Vagina (tissue), 2 donors: ENCODE data around the gene NEDD9. TPM values are rescaled to one million over a fixed set of nuclear protein-coding genes. Genes with fewer than 3 reads are reported as not detected.

Experiments
- DNase-seq, 2 donors: peaks; one replicate each; pipeline ENCODE4 v3.0.0-alpha.2; 2017; ENCODE audit errors: extremely low spot score in 2 of 2
- H3K27ac ChIP-seq: fragments of 200-600 bp; sonication (generic); one replicate; pipeline ENCODE4 v1.5.1; 2019
- H3K27me3 ChIP-seq: fragments of 200-600 bp; sonication (generic); one replicate; pipeline ENCODE4 v1.5.1; 2019
- H3K36me3 ChIP-seq, 2 donors: fragments of 200-600 bp; sonication (generic); one replicate each; pipeline ENCODE4 v1.5.1; 2017 to 2019
- H3K4me1 ChIP-seq: fragments of 200-600 bp; sonication (generic); one replicate; pipeline ENCODE4 v1.5.1; 2019
- H3K4me3 ChIP-seq, 2 donors: fragments of 200-600 bp; sonication (generic); 1 replicate in 1 of 2; 2 replicates in 1 of 2; pipeline ENCODE4 v1.5.1; 2016 to 2019
- H3K9me3 ChIP-seq: fragments of 200-600 bp; sonication (generic); one replicate; pipeline ENCODE4 v1.5.1; 2019
- POLR2A ChIP-seq, 2 donors: fragments of 450-650 bp; IDR thresholded peaks; one replicate each; pipeline ENCODE4 v1.6.1; 2017; ENCODE audit warnings: antibody characterized with exemption in 2 of 2, mild to moderate bottlenecking in 2 of 2, moderate library complexity in 2 of 2
- POLR2AphosphoS5 ChIP-seq, 2 donors: sonication (generic); formaldehyde crosslinking; IDR thresholded peaks; one replicate each; pipeline ENCODE4 v1.9.0; 2017; ENCODE audit warnings: antibody characterized with exemption in 2 of 2, mild to moderate bottlenecking in 2 of 2, low read depth in 1 of 2; ENCODE audit not compliant: insufficient read depth in 1 of 2
- intact Hi-C: fragments of 100-400 bp; cut with DNase I; formaldehyde crosslinking; loops from one replicate; pipeline ENCODE4 v1.15.1; 2023
- total RNA-seq: library from RNA; depleted of rRNA; stranded (reverse); fragments of >200 nt; gene quantifications from one replicate; pipeline ENCODE4 v1.2.3, GENCODE V29; 2016
- TF ChIP-seq, protein P1 (sequence below), 3 experiments: fragments of 450-650 bp in 2 of 3; fragments of 200-600 bp in 1 of 3; sonication (generic) in 1 of 3; IDR thresholded peaks; one replicate each; pipeline ENCODE4 v1.5.1; 2017 to 2019; ENCODE audit warnings: antibody characterized with exemption in 3 of 3, mild to moderate bottlenecking in 2 of 3, moderate library complexity in 2 of 3

The NEDD9 gene
- total RNA-seq, 1 donor from 2014 or later: 45.4 TPM

DNA sequence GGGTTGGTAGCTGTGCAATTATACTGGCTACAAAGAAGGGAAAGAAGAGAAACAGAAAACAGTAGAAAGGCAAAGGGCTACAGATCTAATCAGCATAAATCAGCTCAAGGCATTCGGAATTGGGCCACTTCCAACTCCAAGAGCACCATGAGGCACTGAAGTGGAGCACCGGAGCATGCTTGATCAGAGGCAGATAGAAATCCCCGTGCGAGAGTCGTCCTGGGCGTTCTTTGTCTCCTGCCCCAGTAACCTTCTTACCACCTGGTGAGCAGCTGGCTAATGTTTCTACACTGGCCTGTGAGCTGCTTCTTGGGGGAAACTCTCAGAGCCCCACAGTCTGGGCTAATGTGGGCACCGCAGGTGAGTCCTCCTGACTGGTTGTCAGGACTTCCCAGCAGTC is 16.7 kb downstream of the NEDD9 start:
- peaks cover 67% of the 10 kb centered on the region for H3K4me1 ChIP-seq
- H3K9me3 ChIP-seq: no peaks in the 10 kb centered on the region
- no peak overlapping the region for H3K4me3 ChIP-seq
- H3K27ac ChIP-seq: peak overlapping the region; percentile 74
- no peak for DNase-seq
- H3K27me3 ChIP-seq: no peaks in the 10 kb centered on the region
- no peaks in the 10 kb centered on the region for H3K36me3 ChIP-seq
- no peak for TF ChIP-seq POLR2AphosphoS5 (IDR thresholded peaks at IDR 0.05; ENCODE audit: insufficient read depth in 1 of 2, low read depth in 1 of 2)
- TF ChIP-seq, protein P1, sequence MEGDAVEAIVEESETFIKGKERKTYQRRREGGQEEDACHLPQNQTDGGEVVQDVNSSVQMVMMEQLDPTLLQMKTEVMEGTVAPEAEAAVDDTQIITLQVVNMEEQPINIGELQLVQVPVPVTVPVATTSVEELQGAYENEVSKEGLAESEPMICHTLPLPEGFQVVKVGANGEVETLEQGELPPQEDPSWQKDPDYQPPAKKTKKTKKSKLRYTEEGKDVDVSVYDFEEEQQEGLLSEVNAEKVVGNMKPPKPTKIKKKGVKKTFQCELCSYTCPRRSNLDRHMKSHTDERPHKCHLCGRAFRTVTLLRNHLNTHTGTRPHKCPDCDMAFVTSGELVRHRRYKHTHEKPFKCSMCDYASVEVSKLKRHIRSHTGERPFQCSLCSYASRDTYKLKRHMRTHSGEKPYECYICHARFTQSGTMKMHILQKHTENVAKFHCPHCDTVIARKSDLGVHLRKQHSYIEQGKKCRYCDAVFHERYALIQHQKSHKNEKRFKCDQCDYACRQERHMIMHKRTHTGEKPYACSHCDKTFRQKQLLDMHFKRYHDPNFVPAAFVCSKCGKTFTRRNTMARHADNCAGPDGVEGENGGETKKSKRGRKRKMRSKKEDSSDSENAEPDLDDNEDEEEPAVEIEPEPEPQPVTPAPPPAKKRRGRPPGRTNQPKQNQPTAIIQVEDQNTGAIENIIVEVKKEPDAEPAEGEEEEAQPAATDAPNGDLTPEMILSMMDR (IDR thresholded peaks at IDR 0.05): no peak
- no peak for TF ChIP-seq POLR2A (IDR thresholded peaks at IDR 0.05)
- intact Hi-C loops: no loop called here

DNA sequence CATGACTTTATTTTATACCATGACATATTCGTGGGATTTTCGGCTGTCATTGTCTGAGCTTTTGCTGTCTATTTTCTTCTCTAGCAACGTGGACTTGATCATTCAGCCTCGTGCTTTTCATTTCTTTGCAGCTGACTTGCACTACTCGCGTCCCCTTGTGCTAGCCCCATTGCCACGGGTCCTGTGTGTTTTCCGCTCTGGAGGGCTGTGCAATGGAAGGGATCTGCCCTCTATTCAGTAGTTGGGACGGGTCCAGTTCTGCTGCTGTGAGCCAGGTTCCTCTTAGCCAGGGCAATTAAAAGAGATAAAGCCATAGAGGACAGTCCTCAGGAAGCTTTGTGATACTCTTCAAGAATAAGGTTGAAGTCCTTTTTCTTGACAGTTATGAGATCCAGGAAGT is 17.6 kb downstream of the NEDD9 start:
- H3K4me3 ChIP-seq: no peak overlapping the region
- H3K4me1 ChIP-seq: peaks cover 76% of the 10 kb centered on the region
- no peak for DNase-seq
- no peaks in the 10 kb centered on the region for H3K36me3 ChIP-seq
- no peaks in the 10 kb centered on the region for H3K27me3 ChIP-seq
- H3K9me3 ChIP-seq: no peaks in the 10 kb centered on the region
- H3K27ac ChIP-seq: peak overlapping the region; percentile 74
- intact Hi-C loops: no loop called here
- TF ChIP-seq, protein P1 (IDR thresholded peaks at IDR 0.05): no peak
- TF ChIP-seq POLR2A (IDR thresholded peaks at IDR 0.05) (no peak), POLR2AphosphoS5 (IDR thresholded peaks at IDR 0.05; ENCODE audit: insufficient read depth in 1 of 2, low read depth in 1 of 2) (no peak)

DNA sequence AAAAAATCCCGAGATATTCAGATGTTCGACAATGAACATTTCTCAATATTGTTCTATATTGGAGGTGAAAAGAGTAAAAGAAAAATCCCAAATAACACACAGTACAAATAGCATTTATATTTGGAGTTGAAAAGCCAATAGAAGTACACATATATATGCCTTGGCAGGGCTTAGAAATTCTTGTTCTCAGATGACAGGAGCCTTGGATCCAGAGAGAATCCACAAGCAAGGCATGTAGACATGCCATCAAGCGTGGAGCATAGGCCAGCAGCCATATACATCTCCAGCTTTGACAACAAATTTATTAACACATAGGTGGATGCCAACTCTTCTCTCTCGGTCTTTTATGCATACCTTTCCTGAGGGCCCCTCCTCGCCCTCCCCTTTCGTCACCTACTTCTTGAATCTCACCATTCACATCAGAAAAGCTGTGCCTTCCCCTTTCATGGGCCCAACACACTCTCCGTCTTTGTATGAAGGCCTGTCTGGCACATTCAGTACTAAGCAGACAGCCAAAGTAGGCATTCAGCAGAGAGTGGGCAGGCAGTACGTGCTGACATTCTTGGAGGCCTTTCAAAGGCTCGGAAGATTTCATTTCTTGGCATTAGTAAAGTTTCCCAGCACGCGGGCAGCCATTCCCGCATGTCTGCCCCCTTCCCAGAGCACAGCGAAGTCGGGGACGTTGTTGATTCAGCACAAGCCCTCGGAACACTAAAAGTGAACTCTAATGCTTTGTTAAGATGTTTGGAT is 18.2 kb downstream of the NEDD9 start:
- no peak for TF ChIP-seq POLR2A (IDR thresholded peaks at IDR 0.05)
- TF ChIP-seq, protein P1 (IDR thresholded peaks at IDR 0.05): no peak
- TF ChIP-seq POLR2AphosphoS5 (IDR thresholded peaks at IDR 0.05; ENCODE audit: insufficient read depth in 1 of 2, low read depth in 1 of 2): no peak
- no peaks in the 10 kb centered on the region for H3K27me3 ChIP-seq
- no peaks in the 10 kb centered on the region for H3K36me3 ChIP-seq
- H3K4me3 ChIP-seq: no peak overlapping the region
- peaks cover 74% of the 10 kb centered on the region for H3K4me1 ChIP-seq
- peak overlapping the region; percentile 74 for H3K27ac ChIP-seq
- intact Hi-C loops: no loop called here
- no peaks in the 10 kb centered on the region for H3K9me3 ChIP-seq
- DNase-seq: no peak

DNA sequence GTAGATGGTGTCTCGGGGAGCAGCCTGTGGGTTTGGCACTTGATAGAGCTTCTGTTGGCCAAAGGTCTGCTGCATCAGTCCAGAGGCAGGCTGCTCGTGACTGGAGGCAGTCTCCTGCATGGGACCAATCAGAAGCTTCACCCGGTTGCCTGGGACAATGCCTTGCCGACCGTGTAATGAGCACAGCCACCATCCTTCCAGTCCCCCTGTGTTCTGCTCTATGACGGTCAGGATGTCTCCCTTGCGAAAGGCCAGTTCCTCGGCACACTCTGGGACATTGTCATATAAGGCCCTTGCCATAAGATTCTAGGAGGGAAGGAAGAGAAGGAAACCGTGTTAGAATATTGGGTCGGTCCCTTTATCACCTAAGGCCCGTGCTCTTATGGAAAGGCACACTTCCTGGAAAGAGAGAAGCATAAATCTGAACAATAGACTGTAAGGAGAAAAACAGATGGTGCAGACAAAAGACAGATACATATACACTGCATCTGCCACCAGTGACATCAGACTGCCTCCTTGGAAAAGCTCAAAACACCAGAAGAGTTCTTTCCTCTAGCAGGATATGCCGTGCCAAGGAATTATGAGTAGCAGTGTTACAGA is 18.9 kb downstream of the NEDD9 start:
- no peak overlapping the region for H3K4me3 ChIP-seq
- TF ChIP-seq POLR2AphosphoS5 (IDR thresholded peaks at IDR 0.05; ENCODE audit: insufficient read depth in 1 of 2, low read depth in 1 of 2) (no peak), POLR2A (IDR thresholded peaks at IDR 0.05) (no peak)
- TF ChIP-seq, protein P1 (IDR thresholded peaks at IDR 0.05): no peak
- peaks cover 72% of the 10 kb centered on the region for H3K4me1 ChIP-seq
- no peak for DNase-seq
- H3K9me3 ChIP-seq: no peaks in the 10 kb centered on the region
- no peaks in the 10 kb centered on the region for H3K27me3 ChIP-seq
- H3K36me3 ChIP-seq: no peaks in the 10 kb centered on the region
- H3K27ac ChIP-seq: peak overlapping the region; percentile 74
- intact Hi-C loops: no loop called here

DNA sequence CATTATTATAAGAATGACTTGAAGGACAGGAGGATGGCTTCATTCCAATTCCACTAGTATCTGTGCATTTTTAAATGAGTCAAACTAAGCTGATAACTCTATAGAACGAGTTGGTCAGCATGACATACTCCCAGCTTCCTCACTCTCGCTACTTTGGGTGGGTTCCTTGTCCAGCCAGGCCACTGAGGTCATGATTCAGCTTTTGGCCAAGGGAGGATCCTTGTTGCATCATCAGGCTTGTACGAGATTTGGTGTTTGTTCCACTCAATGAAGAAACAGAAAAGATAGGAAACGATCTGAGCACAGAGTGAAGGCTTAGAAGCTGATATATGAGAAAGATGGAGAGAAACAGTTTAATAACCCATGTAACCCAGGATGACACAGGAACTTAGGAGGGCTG is 19.8 kb downstream of the NEDD9 start:
- peaks cover 78% of the 10 kb centered on the region for H3K4me1 ChIP-seq
- no peaks in the 10 kb centered on the region for H3K9me3 ChIP-seq
- no peak for DNase-seq
- H3K27me3 ChIP-seq: no peaks in the 10 kb centered on the region
- peak overlapping the region; percentile 74 for H3K27ac ChIP-seq
- intact Hi-C loops: no loop called here
- no peak overlapping the region for H3K4me3 ChIP-seq
- TF ChIP-seq POLR2AphosphoS5 (IDR thresholded peaks at IDR 0.05; ENCODE audit: insufficient read depth in 1 of 2, low read depth in 1 of 2) (no peak), POLR2A (IDR thresholded peaks at IDR 0.05) (no peak)
- TF ChIP-seq, protein P1 (IDR thresholded peaks at IDR 0.05): no peak
- H3K36me3 ChIP-seq: no peaks in the 10 kb centered on the region
